Stimulated activated CD4-positive, alpha-beta T cell treated with anti-CD3 and anti-CD28 coated beads, Interleukin-1b, Interleukin-23, amount 100 ng/mL, for 24 hours (primary cell): ENCODE data around the gene NPTX1.

ENCODE experiments used
- DNase-seq, 4 experiments: peaks; one replicate each; pipeline ENCODE4 v3.0.0-alpha.2; 2020; ENCODE audit warnings: low read depth in 4 of 4, low spot score in 1 of 4

NPTX1 gene

GRCh38 chr17:80463784-80464400 is 12.5 kb downstream of the NPTX1 start:
- DNase-seq: no peak

GRCh38 chr17:80461528-80462160 is 14.8 kb downstream of the NPTX1 start:
- DNase-seq: no peak

GRCh38 chr17:80460429-80460834 is 16.0 kb downstream of the NPTX1 start:
- no peak for DNase-seq

- DNase-seq: no peak
Observed at GRCh38 chr17:80459234-80459633, 17.2 kb downstream of the NPTX1 start.

GRCh38 chr17:80458016-80458415 is 18.4 kb downstream of the NPTX1 start:
- DNase-seq: no peak

- DNase-seq: no peak
Observed at GRCh38 chr17:80457236-80457856, 19.1 kb downstream of the NPTX1 start.

- DNase-seq: no peak
Observed at GRCh38 chr17:80456465-80457235, 19.8 kb downstream of the NPTX1 start.

- no peak for DNase-seq
Observed at GRCh38 chr17:80455784-80456183, 20.6 kb downstream of the NPTX1 start.

- DNase-seq: no peak
Observed at GRCh38 chr17:80455336-80455710, 21.1 kb downstream of the NPTX1 start.

- DNase-seq: peak; percentile 88 to 96 (median 92)
Observed at GRCh38 chr17:80454557-80455335, 21.7 kb downstream of the NPTX1 start.

- no peak for DNase-seq
Observed at GRCh38 chr17:80453998-80454556, 22.3 kb downstream of the NPTX1 start.

- DNase-seq: no peak
Observed at GRCh38 chr17:80453126-80453997, 23.0 kb downstream of the NPTX1 start.

GRCh38 chr17:80452173-80452915 is 24.1 kb downstream of the NPTX1 start:
- DNase-seq: no peak

GRCh38 chr17:80451104-80451775 is 25.2 kb downstream of the NPTX1 start:
- DNase-seq: no peak

GRCh38 chr17:80449930-80450576 is 26.4 kb downstream of the NPTX1 start:
- DNase-seq: no peak

GRCh38 chr17:80449194-80449929 is 27.0 kb downstream of the NPTX1 start:
- DNase-seq: no peak

GRCh38 chr17:80447790-80448189 is 28.6 kb downstream of the NPTX1 start:
- no peak for DNase-seq
